Esophagus squamous epithelium (tissue), 4 donors: ENCODE results near the gene CLCA4.

Experiments
- POLR2A ChIP-seq, 4 donors: fragments of 450-650 bp; IDR thresholded peaks; one replicate each; pipeline ENCODE4 v1.6.1; 2017; ENCODE audit warnings: antibody characterized with exemption in 4 of 4, mild to moderate bottlenecking in 4 of 4, moderate library complexity in 3 of 4
- TF ChIP-seq, protein P1 (sequence below), 6 experiments: fragments of 450-650 bp in 4 of 6; fragments of 200-600 bp in 2 of 6; sonication (generic) in 2 of 6; IDR thresholded peaks; one replicate each; pipeline ENCODE4 v1.5.1; 2016 to 2019; ENCODE audit warnings: antibody characterized with exemption in 6 of 6, mild to moderate bottlenecking in 4 of 6, moderate library complexity in 4 of 6

DNA sequence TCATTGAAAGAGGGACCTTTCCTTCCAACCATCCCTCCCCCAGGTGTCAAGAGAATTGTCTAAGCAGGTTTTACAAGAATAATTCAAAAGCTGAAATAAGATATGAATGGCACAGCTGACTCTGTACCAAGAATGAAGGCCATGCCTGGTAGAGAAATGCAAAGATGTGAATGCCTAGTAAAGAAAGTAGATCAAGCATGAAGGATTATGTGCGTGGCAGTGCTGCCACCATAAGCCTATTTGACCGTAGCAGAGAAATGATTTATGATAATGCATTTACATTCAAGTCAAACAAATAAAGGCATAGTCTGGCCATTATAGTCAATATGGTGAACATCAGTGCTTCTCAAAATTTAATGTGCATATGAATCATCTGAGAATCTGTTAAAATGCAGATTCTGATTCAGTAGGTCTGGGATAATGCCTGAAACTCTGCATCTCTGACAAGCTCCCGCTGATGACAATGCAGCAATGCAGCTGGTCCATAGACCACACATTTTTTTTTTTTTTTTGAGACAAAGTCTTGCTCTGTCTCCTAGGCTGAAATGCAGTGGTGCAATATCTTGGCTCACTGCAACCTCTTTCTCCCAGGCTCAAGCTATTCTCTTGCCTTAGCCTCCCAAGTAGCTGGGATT, 16.6 kb upstream of the CLCA4 start:
- TF ChIP-seq, protein P1, sequence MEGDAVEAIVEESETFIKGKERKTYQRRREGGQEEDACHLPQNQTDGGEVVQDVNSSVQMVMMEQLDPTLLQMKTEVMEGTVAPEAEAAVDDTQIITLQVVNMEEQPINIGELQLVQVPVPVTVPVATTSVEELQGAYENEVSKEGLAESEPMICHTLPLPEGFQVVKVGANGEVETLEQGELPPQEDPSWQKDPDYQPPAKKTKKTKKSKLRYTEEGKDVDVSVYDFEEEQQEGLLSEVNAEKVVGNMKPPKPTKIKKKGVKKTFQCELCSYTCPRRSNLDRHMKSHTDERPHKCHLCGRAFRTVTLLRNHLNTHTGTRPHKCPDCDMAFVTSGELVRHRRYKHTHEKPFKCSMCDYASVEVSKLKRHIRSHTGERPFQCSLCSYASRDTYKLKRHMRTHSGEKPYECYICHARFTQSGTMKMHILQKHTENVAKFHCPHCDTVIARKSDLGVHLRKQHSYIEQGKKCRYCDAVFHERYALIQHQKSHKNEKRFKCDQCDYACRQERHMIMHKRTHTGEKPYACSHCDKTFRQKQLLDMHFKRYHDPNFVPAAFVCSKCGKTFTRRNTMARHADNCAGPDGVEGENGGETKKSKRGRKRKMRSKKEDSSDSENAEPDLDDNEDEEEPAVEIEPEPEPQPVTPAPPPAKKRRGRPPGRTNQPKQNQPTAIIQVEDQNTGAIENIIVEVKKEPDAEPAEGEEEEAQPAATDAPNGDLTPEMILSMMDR (IDR thresholded peaks at IDR 0.05) = no peak
- TF ChIP-seq POLR2A (IDR thresholded peaks at IDR 0.05) = no peak
